ENCODE results near the gene SURF1. TPM values are rescaled to one million over a fixed set of nuclear protein-coding genes. Genes with fewer than 3 reads are reported as not detected.
"Not testable (repeated sequence)": the region's sequence is repeated elsewhere in the genome, so short reads cannot be mapped to it uniquely, and the experiment has no call there.

The SURF1 gene
- polyA plus RNA-seq, 1 experiment = 46.1 TPM

DNA sequence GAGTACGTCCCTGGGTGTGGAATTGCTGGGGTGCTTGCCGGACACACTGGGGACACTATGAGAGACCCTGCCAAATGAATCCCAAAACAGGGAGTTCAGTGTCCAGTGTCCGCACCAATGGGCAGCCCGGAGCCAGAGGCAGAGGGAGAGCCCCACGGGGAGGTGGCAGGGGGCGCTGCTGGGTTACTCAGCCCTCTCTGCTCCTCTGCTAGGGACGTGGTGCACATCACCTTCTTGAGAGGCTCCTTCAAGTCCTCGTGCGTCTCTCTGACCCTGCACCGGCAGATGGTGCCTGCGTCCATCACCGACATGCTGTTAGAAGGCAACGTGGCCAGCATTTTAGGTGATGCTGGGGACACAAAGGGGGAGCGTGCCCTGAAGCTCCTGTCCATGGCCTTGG is 40.7 kb upstream of the SURF1 start:
- ChIA-PET POLR2A (no interaction called here), CTCF (interaction anchor here (1.4 kb wide), 2 partner anchors 11 to 99 kb away, joined by 4 to 5 read pairs; no protein-coding TSS in a partner anchor)

DNA sequence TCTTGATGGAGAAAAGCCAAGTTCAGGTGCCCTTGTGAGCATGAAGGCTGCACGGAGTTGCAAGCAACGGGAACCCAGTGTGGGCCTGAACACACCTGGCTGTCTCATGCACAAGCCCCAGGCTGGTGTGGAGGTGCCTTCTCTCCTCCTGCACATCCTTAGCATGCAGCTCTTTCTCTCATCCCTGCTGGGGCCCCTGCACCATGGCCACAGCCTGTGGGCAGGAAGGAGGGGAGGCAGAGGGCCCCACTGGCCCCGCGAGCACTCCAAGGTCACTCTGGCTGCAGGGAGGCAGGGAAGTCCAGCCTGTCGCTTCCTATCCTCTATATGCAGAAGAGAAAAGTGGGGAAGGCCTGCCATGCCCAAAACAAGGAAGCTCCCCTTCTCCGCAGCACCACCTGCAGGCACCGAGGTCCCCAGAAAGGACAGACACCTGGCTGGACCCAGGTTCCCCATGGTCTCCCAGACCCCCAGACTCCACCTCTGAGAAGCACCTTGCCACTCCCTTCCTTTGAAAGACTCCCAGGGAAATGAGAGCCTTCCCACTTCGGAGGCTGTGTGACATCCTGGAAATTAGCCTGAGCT is 38.5 kb upstream of the SURF1 start:
- ChIA-PET POLR2A (no interaction called here), CTCF (interaction anchor here (0.9 to 1.7 kb wide), 2 partner anchors 8 to 89 kb away, joined by 3 to 5 read pairs; no protein-coding TSS in a partner anchor)

More for the DNA sequence above, 40.7 kb upstream of the SURF1 start:
- Histone ChIP-seq H3K4me3 (ENCODE audit: low read depth, low read length) (no peak overlapping the region), H3K27me3 (ENCODE audit: control insufficient read depth, insufficient read depth, low read length) (peaks cover 13% of the 10 kb centered on the region), H3K36me3 (ENCODE audit: control insufficient read depth, insufficient read depth, low read length) (peaks cover 3% of the 10 kb centered on the region; the same call in 1 of the 2 replicates)
- TF ChIP-seq CTCF (IDR thresholded peaks at IDR 0.05; ENCODE audit: insufficient read depth, low read depth, low read length) = peak; percentile 44
- no peak for DNase-seq (ENCODE audit: low read depth)

DNA sequence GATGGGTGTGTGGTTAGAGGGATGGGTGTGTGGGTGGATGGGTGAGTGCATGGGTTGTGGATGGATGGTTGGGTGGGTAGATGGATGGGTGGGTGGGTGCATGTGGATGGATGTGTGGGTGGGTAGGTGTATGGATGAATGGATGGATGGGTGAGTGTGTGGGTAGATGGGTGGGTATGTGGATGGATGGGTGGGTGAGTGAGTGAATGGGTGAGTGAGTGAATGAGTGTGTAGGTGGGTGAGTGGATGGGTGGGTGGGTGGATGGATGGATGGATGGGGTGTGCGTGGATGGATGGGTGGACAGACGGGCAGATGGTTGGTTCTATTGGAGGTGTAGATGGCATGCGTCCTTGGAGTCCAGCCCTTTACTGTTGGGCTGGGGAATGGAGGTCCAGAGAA is 37.1 kb upstream of the SURF1 start:
- no peaks in the 10 kb centered on the region for H3K36me3 ChIP-seq (ENCODE audit: control insufficient read depth, insufficient read depth, low read length)
- DNase-seq (ENCODE audit: low read depth) = no peak
- H3K27me3 ChIP-seq (ENCODE audit: control insufficient read depth, insufficient read depth, low read length) = peaks cover 13% of the 10 kb centered on the region
- CTCF ChIA-PET = no interaction called here
- no peak for TF ChIP-seq CTCF (IDR thresholded peaks at IDR 0.05; ENCODE audit: insufficient read depth, low read depth, low read length)
- POLR2A ChIA-PET = no interaction called here
- no peak overlapping the region for H3K4me3 ChIP-seq (ENCODE audit: low read depth, low read length)

More for the DNA sequence above, 38.5 kb upstream of the SURF1 start:
- TF ChIP-seq CTCF (IDR thresholded peaks at IDR 0.05; ENCODE audit: insufficient read depth, low read depth, low read length) = no peak
- DNase-seq (ENCODE audit: low read depth) = no peak
- Histone ChIP-seq H3K4me3 (ENCODE audit: low read depth, low read length) (no peak overlapping the region), H3K36me3 (ENCODE audit: control insufficient read depth, insufficient read depth, low read length) (no peaks in the 10 kb centered on the region), H3K27me3 (ENCODE audit: control insufficient read depth, insufficient read depth, low read length) (peaks cover 13% of the 10 kb centered on the region)

GRCh38 chr9:133392308-133392707 is 36.0 kb upstream of the SURF1 start:
- POLR2A ChIA-PET; H3K27me3 ChIP-seq (ENCODE audit: control insufficient read depth, insufficient read depth, low read length): not testable (repeated sequence)

GRCh38 chr9:133391449-133391848 is 35.2 kb upstream of the SURF1 start:
- H3K27me3 ChIP-seq (ENCODE audit: control insufficient read depth, insufficient read depth, low read length); CTCF ChIA-PET; H3K36me3 ChIP-seq (ENCODE audit: control insufficient read depth, insufficient read depth, low read length); H3K4me3 ChIP-seq (ENCODE audit: low read depth, low read length); DNase-seq (ENCODE audit: low read depth); POLR2A ChIA-PET: not testable (repeated sequence)

More at GRCh38 chr9:133392308-133392707, 36.0 kb upstream of the SURF1 start:
- H3K36me3 ChIP-seq (ENCODE audit: control insufficient read depth, insufficient read depth, low read length); H3K4me3 ChIP-seq (ENCODE audit: low read depth, low read length); DNase-seq (ENCODE audit: low read depth); CTCF ChIA-PET: not testable (repeated sequence)

DNA sequence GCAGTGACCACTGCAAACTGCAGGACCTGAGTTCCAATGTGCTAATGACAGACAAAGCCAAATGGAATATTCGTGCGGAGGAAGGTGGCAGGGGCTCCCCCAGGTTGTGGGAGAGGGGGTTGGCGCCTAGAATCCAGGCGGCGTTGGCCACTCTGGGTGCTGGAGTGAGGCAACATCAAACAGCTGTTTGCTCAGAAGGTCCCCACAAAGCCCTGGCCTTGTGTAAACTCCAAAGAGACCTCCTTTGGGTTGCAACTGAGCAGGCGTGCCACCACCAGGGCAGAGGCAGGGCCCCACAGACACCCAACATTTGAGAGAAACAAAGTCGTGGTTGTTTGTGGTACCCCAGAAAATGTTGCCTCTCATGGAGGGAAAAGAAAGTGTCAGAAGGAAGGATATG is 34.4 kb upstream of the SURF1 start:
- H3K27me3 ChIP-seq (ENCODE audit: control insufficient read depth, insufficient read depth, low read length) = peaks cover 5% of the 10 kb centered on the region
- no peak overlapping the region for H3K4me3 ChIP-seq (ENCODE audit: low read depth, low read length)
- DNase-seq (ENCODE audit: low read depth) = no peak
- H3K36me3 ChIP-seq (ENCODE audit: control insufficient read depth, insufficient read depth, low read length) = no peaks in the 10 kb centered on the region
- POLR2A ChIA-PET = no interaction called here
- CTCF ChIA-PET = interaction anchor here (0.6 kb wide), 1 partner anchor 213 kb away, joined by 3 read pairs; no protein-coding TSS in a partner anchor
- no peak for TF ChIP-seq CTCF (IDR thresholded peaks at IDR 0.05; ENCODE audit: insufficient read depth, low read depth, low read length)

Data from BJ (cell line).